Endometrium (tissue), 2 donors: ENCODE results near the gene SIAH3.

Experiments used
- FAIRE-seq: peaks from 2 replicates; lab custom pipeline; 2012; peaks lifted over from hg19 to GRCh38; lab: Jason Lieb, UNC
- donor health status: control.
- donor health status: control.

Gene SIAH3

GRCh38 chr13:45820106-45820838 is 31.3 kb downstream of the SIAH3 start:
- no peak for FAIRE-seq

GRCh38 chr13:45817833-45818232 is 33.7 kb downstream of the SIAH3 start:
- FAIRE-seq: no peak

- no peak for FAIRE-seq
Observed at GRCh38 chr13:45816427-45816826, 35.1 kb downstream of the SIAH3 start.

GRCh38 chr13:45812695-45813372 is 38.7 kb downstream of the SIAH3 start:
- no peak for FAIRE-seq

- no peak for FAIRE-seq
Observed at GRCh38 chr13:45811891-45812694, 39.5 kb downstream of the SIAH3 start.

- FAIRE-seq: no peak
Observed at GRCh38 chr13:45809801-45810394, 41.7 kb downstream of the SIAH3 start.

GRCh38 chr13:45808925-45809324 is 42.6 kb downstream of the SIAH3 start:
- no peak for FAIRE-seq

GRCh38 chr13:45807520-45808099 is 43.9 kb downstream of the SIAH3 start:
- peak; percentile 65 for FAIRE-seq

- no peak for FAIRE-seq
Observed at GRCh38 chr13:45800485-45800884, 51.1 kb downstream of the SIAH3 start.

- FAIRE-seq: no peak
Observed at GRCh38 chr13:45799451-45799850, 52.1 kb downstream of the SIAH3 start.

- FAIRE-seq: no peak
Observed at GRCh38 chr13:45798851-45799250, 52.7 kb downstream of the SIAH3 start.

GRCh38 chr13:45796426-45797235 is 54.9 kb downstream of the SIAH3 start:
- no peak for FAIRE-seq

GRCh38 chr13:45792827-45793303 is 58.7 kb downstream of the SIAH3 start:
- FAIRE-seq: no peak

GRCh38 chr13:45788011-45788410 is 63.5 kb downstream of the SIAH3 start:
- no peak for FAIRE-seq

- FAIRE-seq: no peak
Observed at GRCh38 chr13:45787346-45787745, 64.2 kb downstream of the SIAH3 start.

- no peak for FAIRE-seq
Observed at GRCh38 chr13:45786293-45786920, 65.1 kb downstream of the SIAH3 start.

- no peak for FAIRE-seq
Observed at GRCh38 chr13:45784755-45785675, 66.5 kb downstream of the SIAH3 start.

- FAIRE-seq: no peak
Observed at GRCh38 chr13:45783346-45784043, 68.1 kb downstream of the SIAH3 start.
